Keratinocyte (primary cell): ENCODE data around the gene CWC27. TPM values are rescaled to one million over a fixed set of nuclear protein-coding genes. Genes with fewer than 3 reads are reported as not detected.

Source experiments
- DNase-seq: peaks from one replicate; pipeline ENCODE4 v3.0.0-alpha.2; 2011; ENCODE audit warnings: low read depth, missing footprints, low spot score
- FAIRE-seq: peaks from 2 replicates; lab custom pipeline; 2011; peaks lifted over from hg19 to GRCh38; lab: Jason Lieb, UNC
- H2AFZ ChIP-seq: 2 replicates; pipeline ENCODE4 v1.6.0; 2012; ENCODE audit warnings: low read length, control low read depth, inconsistent platforms; ENCODE audit not compliant: control insufficient read depth
- H3K27ac ChIP-seq: 2 replicates; pipeline ENCODE4 v1.5.1; 2011; ENCODE audit warnings: low read length; ENCODE audit not compliant: control insufficient read depth, insufficient read depth
- H3K27me3 ChIP-seq: 3 replicates; pipeline ENCODE4 v1.6.0; 2011; ENCODE audit warnings: low read length; ENCODE audit not compliant: control insufficient read depth, insufficient read depth; ENCODE audit errors: extremely low read depth
- H3K36me3 ChIP-seq, 2 experiments: 2 replicates in 1 of 2; 3 replicates in 1 of 2; pipeline ENCODE4 v1.5.1; 2011; ENCODE audit warnings: low read length in 2 of 2, mild to moderate bottlenecking in 1 of 2; ENCODE audit not compliant: control insufficient read depth in 2 of 2, insufficient read depth in 2 of 2; ENCODE audit errors: extremely low read depth in 1 of 2
- H3K4me1 ChIP-seq: 3 replicates; pipeline ENCODE4 v1.5.1; 2011; ENCODE audit warnings: low read length; ENCODE audit not compliant: control insufficient read depth, insufficient read depth; ENCODE audit errors: extremely low read depth
- H3K4me2 ChIP-seq: 3 replicates; pipeline ENCODE4 v1.6.0; 2011; ENCODE audit warnings: low read depth, low read length; ENCODE audit not compliant: control insufficient read depth, insufficient read depth; ENCODE audit errors: extremely low read depth
- H3K4me3 ChIP-seq, 3 experiments: fragments of 200-600 bp in 1 of 3; sonication (generic) in 1 of 3; 2 replicates in 2 of 3; 3 replicates in 1 of 3; pipeline ENCODE4 v1.5.1; 2011 to 2016; ENCODE audit warnings: low read length in 3 of 3, mild to moderate bottlenecking in 3 of 3, control low read depth in 2 of 3, inconsistent platforms in 1 of 3, low read depth in 1 of 3, mixed read lengths in 1 of 3, mixed run types in 1 of 3, moderate library complexity in 1 of 3; ENCODE audit not compliant: control insufficient read depth in 2 of 3, insufficient read depth in 2 of 3; ENCODE audit errors: extremely low read depth in 1 of 3
- H3K79me2 ChIP-seq: 2 replicates; pipeline ENCODE4 v1.6.0; 2012; ENCODE audit warnings: low read length; ENCODE audit not compliant: control insufficient read depth, insufficient read depth
- H3K9ac ChIP-seq: 3 replicates; pipeline ENCODE4 v1.6.0; 2011; ENCODE audit warnings: low read length; ENCODE audit not compliant: control insufficient read depth, insufficient read depth; ENCODE audit errors: extremely low read depth
- H3K9me1 ChIP-seq: 3 replicates; pipeline ENCODE4 v1.6.0; 2011; ENCODE audit warnings: low read length; ENCODE audit not compliant: control insufficient read depth, insufficient read depth; ENCODE audit errors: extremely low read depth
- H3K9me3 ChIP-seq: 2 replicates; pipeline ENCODE4 v1.5.1; 2012; ENCODE audit warnings: low read depth, low read length; ENCODE audit not compliant: control insufficient read depth
- H4K20me1 ChIP-seq: 3 replicates; pipeline ENCODE4 v1.6.0; 2011; ENCODE audit warnings: low read length; ENCODE audit not compliant: control insufficient read depth, insufficient read depth; ENCODE audit errors: extremely low read depth
- CTCF ChIP-seq, 3 experiments: IDR thresholded peaks in 1 of 3; conservative IDR thresholded peaks in 1 of 3; optimal IDR thresholded peaks in 1 of 3; 2 replicates in 2 of 3; 3 replicates in 1 of 3; pipeline versions ENCODE3 to v1.5.1; 2011; ENCODE audit warnings: low read length in 3 of 3, mild to moderate bottlenecking in 3 of 3, moderate library complexity in 2 of 3, control low read depth in 1 of 3, inconsistent platforms in 1 of 3; ENCODE audit not compliant: insufficient read depth in 2 of 3; ENCODE audit errors: extremely low read depth in 1 of 3
- EZH2 ChIP-seq: IDR thresholded peaks from one replicate; pipeline ENCODE4 v1.6.1; 2012; ENCODE audit warnings: inconsistent platforms, mild to moderate bottlenecking, low read length, moderate library complexity
- dilution Hi-C: fragments of 300-500 bp; cut with MboI; formaldehyde crosslinking; loops from one replicate; pipeline ENCODE4 v1.7.0; 2020; ENCODE audit warnings: low sequenced_read_pairs; ENCODE audit not compliant: extremely low pct_ligation_motif_present
- polyA plus RNA-seq, 5 experiments: library from polyadenylated mRNA; depleted of rRNA in 3 of 5; stranded (reverse) in 3 of 5; stranded (forward) in 1 of 5; unstranded in 1 of 5; fragments of >200 nt; gene quantifications; 1 replicate in 1 of 5; 2 replicates in 3 of 5; 3 replicates in 1 of 5; pipeline versions ENCODE4 v1.2.1 to v1.2.3, GENCODE V29; 2011 to 2012; ENCODE audit warnings: missing spikeins in 2 of 5, low read depth in 1 of 5, low replicate concordance in 1 of 5

Gene CWC27
- polyA plus RNA-seq, 1 donor (not counting 4 experiments of a cell fraction or from before 2014, with no cell fraction given): 31.8 TPM

DNA sequence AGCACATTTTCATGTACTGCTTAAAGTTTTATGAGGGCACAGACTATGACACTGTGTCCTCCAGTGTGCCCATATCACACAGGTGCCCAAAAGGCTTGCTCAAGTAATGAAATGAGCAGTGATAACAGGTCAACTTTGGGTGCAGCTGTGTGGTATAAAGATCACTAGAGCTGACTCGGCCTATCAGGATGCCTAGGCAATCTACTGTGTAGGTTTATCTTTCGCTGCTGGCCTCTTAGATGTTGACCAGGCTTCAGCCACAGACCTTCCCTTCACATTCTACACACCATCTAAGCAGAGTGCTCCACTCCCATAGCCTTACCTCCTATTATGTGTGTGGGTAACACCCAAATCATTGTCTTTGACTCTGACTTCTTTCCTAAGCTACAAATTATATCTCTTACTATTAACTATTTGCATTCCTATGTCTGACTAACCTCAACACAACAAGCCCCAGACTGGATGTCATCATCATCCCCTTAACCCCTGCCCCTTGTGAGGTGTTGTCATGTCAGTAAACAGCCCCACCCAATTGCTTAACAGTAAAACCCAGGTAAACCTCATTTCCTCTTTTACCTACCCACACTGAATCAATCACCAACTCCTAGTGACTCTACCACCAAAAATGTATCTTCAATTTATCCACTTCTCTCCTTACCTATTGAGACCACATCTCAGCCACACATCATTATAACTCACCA is 2.8 kb upstream of the CWC27 start:
- H3K4me1 ChIP-seq: peaks cover 39% of the 10 kb centered on the region
- DNase-seq: peak; percentile 90

DNA sequence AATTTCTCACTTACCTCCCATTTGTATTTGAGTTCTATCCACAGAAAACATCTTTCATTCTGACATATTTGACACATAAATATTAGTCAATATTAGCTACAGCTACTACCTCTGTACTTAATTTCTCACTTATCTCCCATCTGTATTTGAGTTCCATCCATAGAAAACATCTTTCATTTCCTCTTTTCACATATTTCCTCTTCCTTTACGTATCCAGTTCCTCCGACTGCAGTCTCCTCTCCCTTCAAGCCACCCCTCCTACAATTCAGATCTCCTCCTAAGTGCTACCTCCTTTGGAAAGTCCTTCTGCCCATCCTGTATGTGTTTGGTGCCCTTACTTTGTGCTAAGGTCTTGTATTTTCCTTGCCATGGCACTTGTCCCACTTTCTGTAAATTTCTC is 1.8 kb upstream of the CWC27 start:
- Histone ChIP-seq H3K4me3 (peak overlapping the region; percentile 68 to 88 (median 85)), H3K27ac (peak overlapping the region; percentile 98), H3K4me2 (peak overlapping the region; percentile 98), H3K79me2 (peaks cover 92% of the 10 kb centered on the region), H2AFZ (no peak overlapping the region), H3K9me3 (no peaks in the 10 kb centered on the region), H3K36me3 (peaks cover 2 to 14% of the 10 kb centered on the region in 2 experiments), H3K27me3 (no peaks in the 10 kb centered on the region), H3K4me1 (peaks cover 44% of the 10 kb centered on the region), H3K9me1 (no peaks in the 10 kb centered on the region), H3K9ac (peak overlapping the region; percentile 99), H4K20me1 (no peaks in the 10 kb centered on the region)
- TF ChIP-seq EZH2 (no peak), CTCF (optimal IDR thresholded peaks at IDR 0.05 in 1 of 3, IDR thresholded peaks at IDR 0.05 in 1 of 3, conservative IDR thresholded peaks at IDR 0.05 in 1 of 3; ENCODE audit: extremely low read depth in 1 of 3, insufficient read depth in 2 of 3, low read length in 3 of 3) (no peak)
- DNase-seq (no peak), FAIRE-seq (no peak)
- dilution Hi-C loops: no loop called here

More for the DNA sequence above, 2.8 kb upstream of the CWC27 start:
- Histone ChIP-seq H3K9me3 (no peaks in the 10 kb centered on the region), H3K9me1 (no peaks in the 10 kb centered on the region), H4K20me1 (no peaks in the 10 kb centered on the region), H2AFZ (no peak overlapping the region), H3K79me2 (peaks cover 92% of the 10 kb centered on the region), H3K4me2 (peak overlapping the region; percentile 98), H3K27ac (peak overlapping the region; percentile 98), H3K4me3 (peak overlapping the region in 2 of 3 experiments; percentile 85 to 88), H3K36me3 (peaks cover 2 to 14% of the 10 kb centered on the region in 2 experiments), H3K27me3 (no peaks in the 10 kb centered on the region), H3K9ac (peak overlapping the region; percentile 99)
- FAIRE-seq: peak; percentile 84
- dilution Hi-C loops: no loop called here
- TF ChIP-seq CTCF (optimal IDR thresholded peaks at IDR 0.05 in 1 of 3, IDR thresholded peaks at IDR 0.05 in 1 of 3, conservative IDR thresholded peaks at IDR 0.05 in 1 of 3; ENCODE audit: extremely low read depth in 1 of 3, insufficient read depth in 2 of 3, low read length in 3 of 3): no peak
- no peak for TF ChIP-seq EZH2
